Tibial artery (tissue), 4 donors: ENCODE measurements around the gene EGR1.

ENCODE experiments used
- DNase-seq, 2 donors: peaks; one replicate each; pipeline ENCODE4 v3.0.0-alpha.2; 2019
- H3K27ac ChIP-seq, 2 donors: fragments of 200-600 bp; sonication (generic) in 1 of 2; 1 replicate in 1 of 2; 2 replicates in 1 of 2; pipeline ENCODE4 v1.5.1; 2018 to 2019; ENCODE audit warnings: mild to moderate bottlenecking in 1 of 2
- H3K27me3 ChIP-seq, 2 donors: fragments of 200-600 bp; sonication (generic) in 1 of 2; one replicate each; pipeline versions ENCODE4 v1.5.1 to v1.6.0; 2016 to 2019
- H3K36me3 ChIP-seq, 3 donors: fragments of 200-600 bp; sonication (generic) in 2 of 3; one replicate each; pipeline ENCODE4 v1.5.1; 2016 to 2019; ENCODE audit warnings: mild to moderate bottlenecking in 2 of 3
- H3K4me1 ChIP-seq, 4 donors: fragments of 200-600 bp; sonication (generic) in 2 of 4; 1 replicate in 3 of 4; 2 replicates in 1 of 4; pipeline ENCODE4 v1.5.1; 2016 to 2019
- H3K4me3 ChIP-seq, 2 donors: fragments of 200-600 bp; sonication (generic) in 1 of 2; 1 replicate in 1 of 2; 2 replicates in 1 of 2; pipeline ENCODE4 v1.5.1; 2018 to 2019; ENCODE audit warnings: mild to moderate bottlenecking in 2 of 2
- H3K9me3 ChIP-seq, 3 donors: fragments of 200-600 bp; sonication (generic) in 1 of 3; one replicate each; pipeline ENCODE4 v1.5.1; 2016 to 2019
- CTCF ChIP-seq, 2 experiments: fragments of 200-600 bp in 1 of 2; fragments of 450-650 bp in 1 of 2; IDR thresholded peaks; one replicate each; pipeline ENCODE4 v1.5.1; 2017 to 2019; ENCODE audit warnings: antibody characterized with exemption in 2 of 2, mild to moderate bottlenecking in 1 of 2, moderate library complexity in 1 of 2
- intact Hi-C: fragments of 100-400 bp; cut with DNase I; formaldehyde crosslinking; loops from one replicate; pipeline ENCODE4 v1.15.0; 2023; ENCODE audit warnings: low total_unique reads

EGR1 gene

DNA sequence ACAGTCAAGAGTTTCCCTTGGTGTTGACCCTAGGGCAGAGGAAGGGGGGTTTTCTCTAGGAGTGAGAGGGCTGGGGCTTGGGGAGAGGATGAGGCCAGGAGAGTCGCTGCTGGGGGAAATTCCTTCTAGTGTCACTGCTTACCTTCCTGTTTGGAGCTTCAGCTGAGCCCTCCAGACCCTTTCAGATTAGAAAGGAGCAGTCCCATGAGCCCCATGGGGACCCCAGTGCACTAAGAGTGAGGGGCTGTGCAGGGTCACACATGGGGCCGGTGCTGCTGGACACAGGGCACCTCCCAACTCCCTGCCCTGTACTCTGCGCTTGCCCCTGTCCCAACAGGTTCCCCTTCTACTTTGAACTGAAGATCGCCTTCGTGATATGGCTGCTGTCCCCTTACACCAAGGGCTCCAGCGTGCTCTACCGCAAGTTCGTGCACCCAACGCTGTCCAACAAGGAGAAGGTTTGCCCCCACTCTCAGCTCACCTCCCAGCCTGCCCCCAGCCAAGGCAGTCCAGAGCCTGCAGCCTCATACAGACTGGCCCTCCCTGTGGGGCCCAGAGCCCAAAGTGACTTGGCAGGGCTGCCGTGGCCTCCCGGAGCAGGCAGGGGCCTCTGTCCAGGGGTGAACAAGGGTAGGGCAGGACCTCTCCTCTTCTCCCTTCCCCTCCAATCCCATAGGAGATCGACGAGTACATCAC is 21.1 kb upstream of the EGR1 start:
- H3K36me3 ChIP-seq, result no peaks in the 10 kb centered on the region
- H3K4me1 ChIP-seq, result peaks cover 0 to 9% (median 5%) of the 10 kb centered on the region in 4 donors
- no peak for TF ChIP-seq CTCF (IDR thresholded peaks at IDR 0.05)
- H3K27ac ChIP-seq, result no peak overlapping the region
- no peak overlapping the region for H3K4me3 ChIP-seq
- no peaks in the 10 kb centered on the region for H3K27me3 ChIP-seq
- peak in 1 of 2 donors; percentile 42 for DNase-seq
- intact Hi-C loops, result no loop called here
- H3K9me3 ChIP-seq, result no peaks in the 10 kb centered on the region

DNA sequence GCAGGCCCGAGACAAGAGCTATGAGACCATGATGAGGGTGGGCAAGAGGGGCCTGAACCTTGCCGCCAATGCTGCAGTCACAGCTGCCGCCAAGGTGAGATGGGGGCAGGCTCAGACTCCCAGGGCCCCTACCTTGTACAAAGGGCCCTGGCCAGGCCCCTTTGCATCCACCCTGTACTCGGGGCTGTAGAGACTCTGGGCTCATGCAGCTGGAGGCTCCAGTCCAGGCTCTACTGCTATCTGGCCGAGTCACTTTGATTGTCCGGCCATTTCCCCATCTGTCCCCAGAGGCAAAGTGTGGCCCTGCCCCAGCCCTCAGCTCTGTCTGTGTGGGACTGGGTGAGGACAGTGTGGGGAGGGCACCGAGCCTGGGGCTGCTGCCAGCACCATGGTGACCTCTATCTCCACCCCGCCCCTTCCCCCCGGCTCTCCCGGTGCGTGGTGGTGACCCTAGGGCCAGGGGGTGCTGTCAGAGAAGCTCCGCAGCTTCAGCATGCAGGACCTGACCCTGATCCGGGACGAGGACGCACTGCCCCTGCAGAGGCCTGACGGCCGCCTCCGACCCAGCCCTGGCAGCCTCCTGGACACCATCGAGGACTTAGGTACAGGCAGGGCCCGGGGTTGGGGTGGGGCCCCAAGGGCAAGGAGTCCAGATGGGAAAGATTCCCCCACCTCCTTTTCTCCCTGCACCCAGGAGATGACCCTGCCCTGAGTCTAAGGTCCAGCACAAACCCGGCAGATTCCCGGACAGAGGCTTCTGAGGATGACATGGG is 20.3 kb upstream of the EGR1 start:
- intact Hi-C loops, result no loop called here
- Histone ChIP-seq H3K9me3 (no peaks in the 10 kb centered on the region), H3K4me1 (peaks cover 0 to 8% (median 5%) of the 10 kb centered on the region in 4 donors), H3K36me3 (no peaks in the 10 kb centered on the region), H3K27ac (no peak overlapping the region), H3K27me3 (no peaks in the 10 kb centered on the region), H3K4me3 (no peak overlapping the region)
- DNase-seq, result peak in 1 of 2 donors; percentile 65
- TF ChIP-seq CTCF (IDR thresholded peaks at IDR 0.05), result no peak

DNA sequence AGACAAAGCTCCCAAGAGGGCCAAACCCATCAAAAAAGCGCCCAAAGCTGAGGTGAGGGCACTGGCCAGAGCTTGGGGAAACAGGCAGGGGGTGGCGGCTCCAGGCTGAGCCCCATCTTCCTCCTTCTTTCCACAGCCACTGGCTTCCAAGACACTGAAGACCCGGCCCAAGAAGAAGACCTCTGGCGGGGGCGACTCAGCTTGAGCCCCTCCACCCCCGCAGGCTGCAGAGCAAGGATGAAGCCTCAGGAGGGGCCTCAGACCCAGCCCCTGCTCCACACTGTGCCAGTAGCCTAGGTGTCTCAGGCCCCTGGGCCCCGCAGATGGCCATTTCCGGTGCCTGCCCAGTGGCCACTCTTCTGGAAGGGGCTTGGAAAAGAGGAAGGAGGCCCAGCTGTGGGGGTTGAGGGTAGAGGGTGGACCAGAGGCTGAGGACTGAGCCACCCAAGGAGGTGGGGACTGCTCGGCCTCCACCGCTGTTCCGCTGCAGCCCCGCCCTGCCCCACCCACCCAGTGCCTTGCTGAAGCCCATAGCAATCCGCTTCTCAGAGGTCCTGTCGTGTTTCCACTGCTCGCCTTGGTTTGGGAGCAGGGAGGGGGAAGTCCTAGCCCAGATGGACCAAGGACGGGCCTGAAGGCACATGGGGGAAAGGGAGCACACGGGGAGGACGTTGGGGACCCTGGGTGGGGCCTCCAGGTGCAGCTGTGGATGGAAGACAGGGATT is 19.6 kb upstream of the EGR1 start:
- no peaks in the 10 kb centered on the region for H3K9me3 ChIP-seq
- H3K27ac ChIP-seq, result no peak overlapping the region
- intact Hi-C loops, result no loop called here
- no peak for TF ChIP-seq CTCF (IDR thresholded peaks at IDR 0.05)
- H3K4me1 ChIP-seq, result peaks cover 0 to 12% (median 9%) of the 10 kb centered on the region in 4 donors
- H3K27me3 ChIP-seq, result no peaks in the 10 kb centered on the region
- peak in 1 of 2 donors; percentile 56 for DNase-seq
- H3K36me3 ChIP-seq, result no peaks in the 10 kb centered on the region
- no peak overlapping the region for H3K4me3 ChIP-seq

DNA sequence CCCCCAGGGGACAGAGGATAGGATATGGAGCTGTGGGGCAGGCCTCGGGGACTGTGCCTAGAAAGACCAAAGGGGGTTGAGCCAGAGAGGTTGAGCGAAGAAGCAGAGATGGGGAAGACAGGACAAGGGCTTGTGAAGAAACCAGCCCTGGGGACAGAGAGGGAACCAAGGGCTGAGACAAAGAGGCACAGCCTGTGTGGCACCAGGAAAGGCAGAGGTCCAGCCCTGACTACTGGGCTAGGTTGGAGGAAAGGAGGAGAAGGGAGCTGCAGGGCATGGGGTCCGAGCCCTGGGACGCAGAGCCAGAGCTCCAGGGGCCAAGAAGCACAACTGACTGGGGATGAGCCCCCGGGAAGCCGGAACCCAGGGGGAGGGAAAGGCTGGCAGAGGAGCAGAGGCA is 17.2 kb upstream of the EGR1 start:
- peak in 1 of 2 donors; percentile 46 for DNase-seq
- Histone ChIP-seq H3K27ac (no peak overlapping the region), H3K9me3 (no peaks in the 10 kb centered on the region), H3K36me3 (no peaks in the 10 kb centered on the region), H3K27me3 (no peaks in the 10 kb centered on the region), H3K4me1 (peaks cover 0 to 12% (median 9%) of the 10 kb centered on the region in 4 donors), H3K4me3 (no peak overlapping the region)
- no peak for TF ChIP-seq CTCF (IDR thresholded peaks at IDR 0.05)
- intact Hi-C loops, result no loop called here

DNA sequence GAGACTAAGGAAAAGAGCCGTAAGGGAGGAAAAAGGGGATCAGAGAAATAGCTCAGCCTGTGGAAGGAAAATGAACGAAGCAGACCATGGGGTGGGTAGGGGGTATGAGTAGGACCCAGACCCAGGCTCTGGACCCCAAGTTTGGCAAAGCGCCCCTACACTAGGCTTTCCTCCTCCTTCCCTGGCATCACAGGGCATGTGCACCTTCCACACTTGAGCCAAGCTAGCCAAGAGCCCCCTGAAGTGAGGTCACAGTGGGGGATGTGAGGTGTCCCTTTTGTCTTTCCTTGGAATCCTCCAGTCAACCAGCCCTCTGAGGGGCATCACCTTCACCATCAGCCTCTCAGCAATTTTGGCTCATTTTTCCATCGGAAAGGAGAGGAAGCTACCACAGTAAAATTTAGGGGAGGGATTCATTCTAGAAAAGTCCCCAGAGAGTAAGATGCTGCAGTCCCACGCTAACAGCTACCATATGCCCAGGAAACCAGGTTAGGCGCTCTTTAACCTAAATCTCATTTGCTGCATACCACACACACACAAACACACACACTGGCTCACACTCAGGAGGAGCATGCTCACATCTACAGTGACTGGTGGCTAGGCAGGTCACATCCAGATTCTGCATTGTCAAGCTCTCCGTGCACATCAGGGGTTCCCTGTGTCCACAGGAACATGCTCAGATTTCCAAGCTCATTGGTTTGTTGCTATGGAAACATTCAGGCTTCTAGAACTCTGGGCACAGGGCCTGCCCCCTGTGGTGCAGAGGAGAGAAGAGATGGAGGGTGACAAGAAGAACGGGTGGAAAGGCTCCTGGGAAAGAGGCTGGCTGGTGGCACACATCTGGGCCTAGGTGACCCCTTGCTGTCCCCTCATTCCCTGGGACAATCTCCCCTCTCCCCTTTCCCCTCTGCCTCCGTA is 16.5 kb upstream of the EGR1 start:
- no peak overlapping the region for H3K4me3 ChIP-seq
- intact Hi-C loops, result no loop called here
- DNase-seq, result peak in 1 of 2 donors; percentile 39
- peaks cover 0 to 12% (median 9%) of the 10 kb centered on the region in 4 donors for H3K4me1 ChIP-seq
- no peak overlapping the region for H3K27ac ChIP-seq
- no peaks in the 10 kb centered on the region for H3K36me3 ChIP-seq
- no peaks in the 10 kb centered on the region for H3K27me3 ChIP-seq
- no peaks in the 10 kb centered on the region for H3K9me3 ChIP-seq
- no peak for TF ChIP-seq CTCF (IDR thresholded peaks at IDR 0.05)
